GM19043 (cell line): ENCODE results near the gene CDCA3.

Source experiments
- ATAC-seq: cut with Tn5 transposase; IDR thresholded peaks from one replicate; pipeline ENCODE4 v1.9.1; 2021; ENCODE audit warnings: low read depth; ENCODE audit not compliant: unreplicated experiment

Gene CDCA3

GRCh38 chr12:6855322-6855721 lies 4.2 kb upstream of the CDCA3 start:
- ATAC-seq: no peak

- ATAC-seq: no peak
Observed at GRCh38 chr12:6854036-6854435, 3.0 kb upstream of the CDCA3 start.

- ATAC-seq: no peak
Observed at GRCh38 chr12:6853626-6854025, 2.5 kb upstream of the CDCA3 start.

GRCh38 chr12:6852651-6853354 lies 1.7 kb upstream of the CDCA3 start:
- no peak for ATAC-seq

- peak; percentile 62 for ATAC-seq
Observed at GRCh38 chr12:6851921-6852650, 1.0 kb upstream of the CDCA3 start, which contains the start of gene USP5. TSS of gene USP5 (plus strand) at chr12:6852150. CDS start at chr12:6852180, 30 bp downstream.

- ATAC-seq: no peak
Observed at GRCh38 chr12:6850796-6851152, 312 bp downstream of the CDCA3 start.

- no peak for ATAC-seq
Observed at GRCh38 chr12:6849976-6850560, 1.0 kb downstream of the CDCA3 start.

- ATAC-seq: no peak
Observed at GRCh38 chr12:6849427-6849826, 1.7 kb downstream of the CDCA3 start.

- no peak for ATAC-seq
Observed at GRCh38 chr12:6847676-6848075, 3.4 kb downstream of the CDCA3 start.

- no peak for ATAC-seq
Observed at GRCh38 chr12:6846316-6846869, 4.7 kb downstream of the CDCA3 start.

GRCh38 chr12:6845395-6845794 lies 5.7 kb downstream of the CDCA3 start:
- ATAC-seq: no peak

GRCh38 chr12:6843118-6843902 lies 7.8 kb downstream of the CDCA3 start:
- ATAC-seq: no peak

- ATAC-seq: no peak
Observed at GRCh38 chr12:6842075-6842474, 9.0 kb downstream of the CDCA3 start.

- ATAC-seq: no peak
Observed at GRCh38 chr12:6840761-6841515, 10.1 kb downstream of the CDCA3 start, which contains the start of gene GNB3. TSS of gene GNB3 (plus strand) at chr12:6840925. CDS start at chr12:6841288, 363 bp downstream.

- ATAC-seq: no peak
Observed at GRCh38 chr12:6840330-6840729, 10.8 kb downstream of the CDCA3 start.

- ATAC-seq: peak; percentile 80
Observed at GRCh38 chr12:6839482-6840201, 11.4 kb downstream of the CDCA3 start.

GRCh38 chr12:6838854-6839253 lies 12.2 kb downstream of the CDCA3 start:
- ATAC-seq: no peak

GRCh38 chr12:6837370-6838060 lies 13.6 kb downstream of the CDCA3 start:
- no peak for ATAC-seq

GRCh38 chr12:6836851-6837250 lies 14.2 kb downstream of the CDCA3 start:
- no peak for ATAC-seq
